GM18909 (cell line): ENCODE results near the gene HIBCH.

ENCODE experiments used
- ATAC-seq: cut with Tn5 transposase; IDR thresholded peaks from one replicate; pipeline ENCODE4 v1.9.1; 2021; ENCODE audit warnings: mild to moderate bottlenecking; ENCODE audit not compliant: unreplicated experiment, poor library complexity

Gene HIBCH

DNA sequence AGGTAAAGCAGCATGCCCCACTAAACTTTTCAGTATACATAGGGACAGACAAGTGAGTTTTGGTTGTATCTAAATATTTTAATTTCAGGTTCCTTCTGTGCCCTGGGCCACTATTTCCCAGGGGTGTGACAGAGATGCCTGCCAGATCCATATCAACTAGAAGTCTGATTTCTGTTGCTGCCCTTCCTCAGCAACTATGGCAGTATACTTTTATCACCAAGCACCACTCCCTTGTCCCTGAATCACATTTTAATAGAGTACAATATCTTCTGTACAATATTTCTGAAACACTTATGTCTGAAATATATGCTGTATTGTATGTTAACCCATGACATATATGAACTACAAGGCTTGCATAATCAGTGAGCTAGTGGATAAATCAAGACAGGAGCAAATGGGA, 117.6 kb downstream of the HIBCH start:
- ATAC-seq, result no peak

DNA sequence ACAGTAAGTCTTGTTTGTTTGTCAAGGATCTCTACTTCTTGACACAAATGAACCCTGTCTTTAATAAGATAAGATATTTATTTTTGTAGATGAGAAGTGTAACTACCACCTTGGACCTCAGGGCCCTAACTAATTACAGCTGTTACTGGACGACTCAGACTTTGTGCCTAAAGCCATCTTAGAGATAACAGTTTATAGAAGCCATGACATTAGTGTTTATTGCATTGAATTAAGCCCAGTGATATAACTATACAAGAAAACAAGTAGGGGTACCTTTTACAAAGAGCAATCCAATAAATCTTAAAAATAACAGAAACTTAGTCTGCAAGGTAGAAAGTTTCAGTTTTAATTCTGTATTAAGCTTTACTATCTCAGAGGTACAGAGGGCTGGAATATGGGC, 119.0 kb downstream of the HIBCH start:
- no peak for ATAC-seq

DNA sequence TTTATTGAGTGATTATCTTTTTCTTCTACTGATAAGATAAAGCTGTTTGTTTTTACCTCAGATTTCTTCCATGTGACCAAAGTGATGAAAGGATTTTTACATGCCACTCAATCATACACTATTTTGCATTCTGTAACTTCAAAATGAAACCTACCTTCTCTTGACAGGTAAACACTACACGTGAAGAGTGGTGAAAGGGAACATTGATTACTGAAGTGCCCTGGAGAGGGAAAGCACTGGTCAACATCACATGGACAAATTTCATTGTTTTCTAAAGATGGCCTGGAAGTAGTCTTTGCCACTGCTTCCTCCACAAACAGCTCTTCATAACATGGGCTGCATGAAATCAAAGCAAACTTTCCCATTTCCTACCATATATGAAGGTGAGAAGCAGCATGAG, 120.1 kb downstream of the HIBCH start:
- ATAC-seq, result no peak

DNA sequence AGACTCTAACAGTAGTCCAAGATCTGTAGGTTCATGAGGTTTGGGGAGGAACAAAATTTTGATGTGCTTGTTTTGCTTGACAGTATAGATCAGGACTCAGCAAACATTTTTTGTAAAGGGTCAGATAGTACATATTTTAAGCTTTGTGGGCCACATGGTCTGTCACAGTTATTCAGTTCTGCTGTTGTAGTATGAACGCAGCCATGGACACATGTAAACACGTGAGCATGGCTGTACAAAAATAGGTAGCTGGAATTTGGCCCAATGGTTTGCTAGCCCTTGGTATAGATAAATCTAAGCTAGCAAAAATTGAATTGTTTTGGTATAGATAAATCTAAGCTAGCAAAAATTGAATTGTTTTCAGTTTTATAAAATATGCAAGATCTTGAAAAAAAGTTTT, 120.5 kb downstream of the HIBCH start:
- no peak for ATAC-seq

DNA sequence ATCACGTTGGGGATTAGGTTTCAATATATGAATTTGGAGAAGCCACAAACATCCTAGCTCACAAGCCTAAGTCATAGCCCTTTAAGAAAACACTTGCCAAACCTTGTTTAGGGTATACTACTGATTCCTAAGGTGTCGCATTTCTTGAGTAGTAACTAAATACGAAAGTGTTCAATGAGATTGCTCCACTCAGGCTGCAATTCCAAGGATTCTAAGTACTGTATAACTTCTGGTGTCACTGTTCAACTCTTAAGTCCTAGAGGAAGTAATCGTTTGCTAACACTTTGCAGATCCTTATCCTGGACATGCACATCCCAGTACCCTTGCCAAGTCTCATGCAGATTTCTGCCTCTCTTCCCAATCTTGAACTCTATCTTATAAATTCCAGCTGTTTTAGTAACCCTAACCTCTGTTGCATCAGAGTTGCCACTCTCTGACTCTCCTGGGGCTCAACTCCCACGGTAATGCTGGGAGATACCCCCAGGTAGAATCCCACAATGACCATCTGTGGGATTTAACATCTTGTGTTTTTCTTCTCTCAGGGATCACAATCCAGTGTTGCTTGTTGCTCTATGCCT, 122.4 kb downstream of the HIBCH start:
- ATAC-seq, result no peak

DNA sequence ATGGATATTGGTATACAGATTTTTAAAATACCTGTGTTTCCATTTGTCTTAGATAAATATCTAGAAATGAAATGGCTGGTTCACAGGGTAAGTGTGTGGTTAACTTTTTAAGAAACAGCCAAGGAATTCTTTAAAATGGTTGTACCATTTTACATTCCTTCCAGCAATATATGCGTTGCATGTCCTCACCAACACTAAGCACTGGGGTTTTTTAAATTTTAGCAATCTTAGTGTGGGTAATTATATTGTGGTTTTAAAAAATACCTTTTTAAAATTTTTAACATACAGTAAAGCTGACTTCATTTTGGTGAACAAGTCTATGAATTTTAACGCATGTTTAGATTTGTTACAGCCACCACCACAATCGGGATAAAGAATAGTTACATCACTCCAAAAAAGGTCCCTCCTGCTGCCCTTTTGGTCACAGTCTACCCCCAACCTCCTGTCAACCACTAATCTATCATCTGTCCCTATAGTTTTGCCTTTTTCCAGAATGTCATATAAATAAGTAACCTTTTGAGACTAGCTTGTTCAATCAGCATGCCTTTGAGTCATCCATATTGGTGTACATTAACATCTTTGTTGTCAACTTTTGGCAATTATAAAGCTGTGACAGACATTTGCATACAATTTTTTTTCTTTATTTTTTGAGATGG, 129.0 kb downstream of the HIBCH start:
- ATAC-seq, result no peak

DNA sequence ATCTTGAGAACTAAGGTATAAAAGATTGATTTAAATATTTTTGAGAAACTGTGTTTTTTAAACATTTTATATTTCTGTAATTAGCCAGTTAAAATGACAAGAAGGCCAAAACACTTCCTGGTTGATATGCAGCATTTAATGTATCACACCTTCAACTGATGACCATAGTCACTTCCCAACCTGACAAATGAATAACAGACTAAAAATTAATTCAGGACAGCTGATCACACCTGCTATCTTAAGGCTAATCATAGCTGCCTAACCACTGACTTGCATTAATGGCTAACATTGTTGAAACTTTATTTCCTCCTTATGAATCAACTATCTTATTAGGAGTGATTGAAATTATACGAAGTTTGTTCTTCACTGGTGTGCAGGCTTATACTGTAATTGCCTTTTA, 131.3 kb downstream of the HIBCH start:
- ATAC-seq, result no peak

DNA sequence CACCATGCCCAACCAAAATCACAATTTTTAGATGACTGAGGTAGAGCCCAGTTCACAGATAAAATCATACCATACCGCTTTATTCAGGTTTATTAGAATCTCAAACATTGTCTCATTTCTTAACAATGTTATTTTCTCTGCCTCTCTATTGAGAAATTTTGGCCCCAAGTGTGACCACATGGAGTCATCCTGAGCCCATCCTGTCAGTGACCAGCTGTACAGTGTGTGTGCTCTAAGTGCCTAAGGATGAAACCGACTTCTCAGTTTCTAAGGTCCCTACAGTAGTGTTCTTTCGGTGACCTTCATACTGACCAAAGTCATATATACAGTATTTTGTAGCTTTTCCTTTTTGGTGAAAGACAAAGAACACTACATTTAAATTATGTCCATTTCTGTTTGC, 133.4 kb downstream of the HIBCH start:
- ATAC-seq, result no peak

DNA sequence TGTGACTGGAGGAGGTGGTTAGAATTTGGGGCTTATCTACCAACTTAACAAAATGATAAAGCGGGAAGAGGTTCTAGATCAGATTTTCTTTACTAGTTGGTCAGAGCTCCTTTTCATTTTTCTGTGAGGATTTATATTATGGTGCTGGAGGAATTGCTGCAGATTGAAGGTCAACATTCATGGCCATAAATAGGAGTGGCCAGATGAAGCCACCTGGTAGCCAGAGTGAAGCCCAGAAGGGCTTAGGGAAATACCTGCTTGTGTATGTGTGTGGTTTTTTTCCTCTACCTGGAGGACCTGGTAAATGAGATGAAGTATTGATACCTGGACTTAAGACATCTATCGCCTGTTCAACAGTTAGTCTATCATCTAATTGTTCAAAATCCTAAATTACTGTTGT, 134.2 kb downstream of the HIBCH start:
- ATAC-seq, result no peak

DNA sequence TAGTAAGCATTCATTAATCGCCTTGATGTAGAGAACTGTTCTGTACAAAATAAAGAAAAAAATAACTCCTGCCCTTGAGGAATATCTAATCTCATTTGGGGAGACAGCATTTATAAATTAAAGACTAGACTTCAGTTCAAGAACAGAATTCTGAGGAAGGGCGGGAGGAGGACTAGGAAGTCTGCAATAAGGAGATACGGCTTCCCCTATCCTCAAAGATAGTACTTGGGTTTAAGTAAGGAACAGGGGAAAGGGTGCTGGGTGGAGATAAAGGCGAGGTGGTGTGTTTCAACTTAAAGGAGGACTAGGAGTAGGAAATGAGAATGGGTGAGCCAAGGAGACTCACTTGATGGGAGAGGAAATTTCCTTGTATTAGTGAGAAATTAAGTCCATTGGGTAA, 135.2 kb downstream of the HIBCH start:
- no peak for ATAC-seq

DNA sequence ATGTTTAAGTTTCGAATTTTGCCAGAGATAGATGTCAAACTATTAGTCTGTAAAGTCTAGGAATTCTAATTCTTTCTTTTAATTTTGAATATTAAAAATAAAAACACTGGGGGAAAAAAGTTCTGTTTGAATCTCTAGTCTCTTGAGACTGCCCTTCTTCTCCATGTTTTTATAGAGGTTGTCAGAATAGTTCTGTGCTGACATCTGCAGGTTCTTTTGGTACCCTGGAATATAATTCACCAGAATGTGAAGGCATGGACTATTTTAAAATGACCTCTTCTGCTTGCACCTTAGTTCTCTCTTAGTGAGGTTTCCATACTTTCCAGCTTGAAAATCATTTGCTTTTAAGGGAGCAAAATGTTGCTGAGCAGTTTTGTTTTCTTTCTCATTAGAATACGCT, 136.1 kb downstream of the HIBCH start:
- ATAC-seq, result no peak

DNA sequence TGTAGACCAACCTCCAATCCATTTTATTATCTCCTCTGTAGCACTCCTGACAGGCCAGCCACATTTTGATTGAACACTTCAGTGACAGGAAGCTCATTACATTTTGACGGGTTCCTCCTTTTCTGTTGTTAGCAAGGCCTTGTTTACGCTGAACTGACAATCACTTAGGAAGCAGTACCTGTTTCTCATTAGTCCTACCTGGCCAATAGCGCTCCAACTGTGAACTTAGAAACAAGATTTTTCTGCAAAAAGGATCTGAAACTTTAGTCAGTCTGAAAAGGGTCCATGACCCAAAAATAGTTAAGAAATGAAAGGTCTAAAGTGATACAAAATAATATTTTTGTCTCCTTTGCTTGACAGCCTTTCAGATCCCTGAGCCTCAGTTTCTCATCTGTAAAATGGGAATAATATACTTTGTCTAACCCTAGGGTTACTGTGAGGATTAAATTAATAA, 137.5 kb downstream of the HIBCH start:
- no peak for ATAC-seq

DNA sequence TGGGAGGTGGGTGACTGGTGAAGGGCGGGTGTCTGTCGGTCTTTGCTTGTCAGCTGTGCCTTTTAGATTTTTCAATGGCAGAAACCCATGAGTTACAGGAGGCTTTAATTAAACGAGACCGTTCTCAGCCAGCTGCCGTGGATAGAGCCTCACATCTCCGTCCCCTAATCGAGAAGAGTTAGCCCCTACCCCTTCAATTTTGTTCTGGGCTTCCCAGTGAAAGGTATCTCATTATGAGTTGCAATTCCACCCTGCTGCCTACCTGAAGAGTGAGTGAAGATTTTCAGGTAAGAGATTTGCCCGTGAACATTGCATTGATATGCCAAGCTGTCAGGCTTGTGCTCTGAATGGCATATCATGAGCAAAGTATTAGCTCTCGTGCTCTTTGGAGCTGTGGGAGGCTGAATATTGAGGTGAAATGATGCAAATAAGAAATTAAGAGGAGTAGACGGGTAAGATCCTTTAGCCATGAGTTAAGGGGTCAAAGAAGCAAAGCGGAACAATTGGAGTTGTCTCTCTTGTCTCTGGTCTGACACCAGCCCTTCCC, 138.4 kb downstream of the HIBCH start:
- ATAC-seq, result peak; percentile 1

DNA sequence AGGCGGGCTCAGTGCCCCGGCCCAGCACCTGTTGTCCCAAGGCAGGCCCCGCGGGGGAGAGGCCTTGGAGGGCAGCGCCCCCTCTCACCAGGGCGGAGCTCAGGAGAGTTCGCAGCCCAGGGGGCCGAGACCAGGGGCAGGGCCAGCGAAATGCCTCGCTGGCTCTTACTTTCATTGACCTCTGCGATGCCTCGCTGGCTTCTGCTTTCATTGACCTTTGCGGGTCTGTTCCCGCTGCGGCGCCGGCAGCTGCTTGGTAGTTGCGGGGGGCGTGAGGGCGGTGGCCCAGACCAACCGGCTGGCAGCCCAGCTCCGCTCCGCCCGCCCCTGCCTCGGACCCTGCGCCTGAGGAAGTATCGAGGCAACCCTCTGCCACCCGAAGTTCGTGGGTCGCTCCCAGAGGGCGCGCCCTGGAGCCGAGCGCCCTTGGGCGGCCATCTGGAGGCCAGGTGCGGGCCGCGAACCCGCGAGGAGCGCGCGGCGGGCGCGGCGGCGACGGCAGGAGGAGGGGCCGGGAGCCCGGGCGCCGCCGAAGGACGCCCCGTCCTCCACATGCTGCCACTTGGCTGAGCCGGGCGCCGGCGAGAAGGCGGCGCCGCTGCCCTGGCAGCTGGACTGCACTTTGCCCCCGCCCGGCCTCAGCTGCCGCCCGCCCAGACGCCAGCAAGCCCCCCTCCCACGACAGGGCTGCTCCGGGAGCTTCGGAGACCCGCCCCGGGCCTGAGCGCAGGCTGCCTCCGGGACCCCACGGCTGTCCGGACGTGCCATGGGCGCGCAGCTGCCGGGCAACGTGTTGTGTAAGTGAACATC, 139.1 kb downstream of the HIBCH start:
- ATAC-seq, result peak; percentile 84

DNA sequence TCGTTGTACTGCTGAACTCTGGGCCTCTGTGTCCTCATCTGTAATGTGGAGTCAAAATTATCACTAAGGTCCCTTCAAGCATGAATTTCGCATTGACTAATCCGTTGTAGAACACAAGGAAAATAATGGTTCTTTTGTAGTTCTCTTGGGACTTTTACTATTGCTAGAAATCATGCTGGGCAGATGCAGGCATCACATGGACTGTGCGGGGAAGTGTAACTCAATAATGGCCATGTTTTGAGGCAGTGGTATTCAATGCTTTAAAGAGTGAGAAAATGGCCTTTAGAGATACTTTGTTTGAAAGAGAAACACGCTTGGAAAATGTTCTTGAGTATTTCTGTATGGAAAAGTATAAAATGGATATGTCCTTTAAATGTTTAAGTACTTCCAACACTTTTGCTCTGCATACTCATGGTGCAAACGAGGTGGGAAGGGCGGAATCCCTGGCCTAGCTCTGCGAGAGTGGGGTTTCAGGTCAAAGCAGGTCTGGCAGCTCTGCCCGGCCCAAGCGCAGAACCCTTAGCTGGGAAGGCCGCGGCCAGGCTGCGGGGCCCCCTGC, 139.8 kb downstream of the HIBCH start:
- ATAC-seq, result no peak

DNA sequence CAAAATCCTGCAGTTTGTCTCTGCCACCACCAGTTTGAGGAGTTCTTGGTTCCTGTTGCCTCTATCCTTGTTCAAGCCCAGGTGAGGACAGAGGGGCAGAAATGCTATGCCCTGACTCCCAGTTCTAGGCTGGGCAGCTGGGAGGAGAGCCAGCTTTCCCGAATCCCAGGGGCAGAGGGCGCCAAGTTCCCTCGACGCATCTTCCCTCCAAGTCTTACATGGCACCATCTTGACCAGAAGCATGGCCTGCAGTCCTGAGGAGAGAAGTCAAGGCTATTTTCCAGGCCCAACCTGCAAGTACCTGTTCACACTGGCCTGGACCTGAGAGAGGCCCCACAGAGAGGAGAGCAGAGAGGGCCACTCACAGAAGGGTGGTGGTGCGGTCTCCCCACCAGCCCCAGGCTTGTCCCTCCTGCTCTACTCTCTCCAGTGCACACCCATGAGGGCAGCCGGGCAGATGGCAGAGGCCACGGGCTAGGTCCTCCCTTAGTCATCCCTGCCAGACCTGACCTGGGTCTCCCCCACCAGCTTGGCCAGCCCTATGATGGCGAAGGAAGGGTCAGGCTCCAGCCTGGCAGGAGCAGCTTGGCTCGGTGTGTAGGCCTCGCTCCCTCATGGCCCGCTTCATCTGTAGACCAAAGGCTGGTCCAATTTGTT, 141.4 kb downstream of the HIBCH start:
- ATAC-seq, result no peak

DNA sequence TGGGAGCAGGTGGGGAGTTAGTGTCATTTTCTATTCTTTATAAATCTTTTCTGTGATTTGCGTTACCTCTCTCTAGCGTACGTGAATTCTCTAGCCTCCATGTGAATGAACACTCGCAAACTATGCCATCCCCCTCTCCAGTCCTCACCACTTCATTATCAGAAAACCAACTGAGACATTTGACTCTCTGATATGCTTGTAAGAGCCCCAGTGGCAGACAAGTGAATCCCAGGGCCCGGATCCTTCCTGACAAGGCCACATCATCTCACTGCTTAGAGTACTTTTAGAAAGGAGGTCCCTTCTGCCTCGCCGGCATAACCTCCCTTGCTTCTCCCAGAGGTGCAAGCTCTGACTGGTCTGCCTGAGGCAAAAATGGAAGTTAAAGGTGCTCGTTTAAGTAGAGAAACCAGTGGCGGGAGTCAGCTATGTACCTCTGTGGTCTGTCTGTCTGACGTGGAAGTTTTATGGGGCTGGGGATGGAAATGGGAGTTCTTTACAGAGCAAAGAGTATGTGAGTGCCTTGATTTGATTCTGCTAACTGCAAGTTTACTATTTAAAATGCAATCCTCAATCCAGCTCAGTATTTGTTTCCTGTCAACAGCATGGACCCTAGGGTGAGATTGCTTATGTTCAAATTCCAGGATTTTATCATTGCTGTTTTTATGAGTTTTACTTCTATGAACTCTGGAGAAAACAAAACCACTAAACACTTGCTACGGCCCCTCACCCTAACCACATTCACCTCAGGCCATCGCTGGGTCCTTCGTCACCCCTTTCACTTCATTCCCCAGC, 142.2 kb downstream of the HIBCH start:
- ATAC-seq, result no peak

DNA sequence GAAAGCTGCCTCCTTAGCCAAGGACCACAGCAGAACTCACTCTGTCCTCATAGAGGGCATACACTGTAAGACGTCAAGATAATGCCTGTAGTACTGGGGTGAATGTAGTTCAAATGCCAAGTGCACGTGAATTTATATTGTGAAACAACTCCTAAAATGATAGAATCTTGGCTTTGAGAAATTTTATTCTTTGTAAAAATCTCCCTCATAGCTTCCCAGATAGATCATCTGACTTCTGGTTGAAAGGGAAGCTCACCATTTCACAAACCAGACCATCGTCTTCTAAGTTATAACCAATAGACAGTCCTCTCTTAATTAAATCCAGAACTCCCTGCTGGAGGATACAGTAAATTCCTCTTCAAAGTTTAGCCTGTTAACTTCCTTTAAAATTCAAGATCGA, 146.2 kb downstream of the HIBCH start:
- no peak for ATAC-seq

DNA sequence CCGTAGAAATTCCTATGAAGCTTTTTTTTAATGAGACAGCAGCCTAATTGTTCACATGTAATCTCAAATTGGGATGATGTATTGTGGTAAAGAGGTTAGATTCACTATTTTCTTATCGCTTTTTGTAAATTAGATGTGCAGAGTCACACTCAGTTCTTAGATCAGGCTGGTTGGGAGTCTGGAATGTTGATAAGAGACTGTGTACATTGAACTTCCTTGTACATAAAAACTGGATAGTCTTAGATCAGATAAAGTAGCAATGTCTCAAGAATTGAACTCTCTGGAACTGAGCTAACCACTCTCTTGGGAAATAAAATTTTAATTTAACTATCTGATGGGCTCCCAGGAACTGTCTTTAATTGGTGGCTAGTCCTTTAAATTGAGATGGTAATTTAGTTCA, 149.0 kb downstream of the HIBCH start:
- no peak for ATAC-seq
